Measurements from ENCODE around the gene HSPA4L.

GRCh38 chr4:127857641-127858040, 75.5 kb downstream of the HSPA4L start:
- no peak for TF ChIP-seq POLR2A (IDR thresholded peaks at IDR 0.05; ENCODE audit: low read length)
- no peak for TF ChIP-seq GATA1 (IDR thresholded peaks at IDR 0.05; ENCODE audit: low read depth, low read length)
